PC-9 (cell line): ENCODE data around the gene LIN28B. TPM values are rescaled to one million over a fixed set of nuclear protein-coding genes. Genes with fewer than 3 reads are reported as not detected.

Source experiments
- BruUV-seq: library from RNA; stranded (reverse); fragments of 400-500 nt; replicated peaks from 2 replicates; lab custom pipeline; 2021; lab: Mats Ljungman, UMichigan
- CTCF ChIA-PET: fragments of 300-600 bp; sonication (Branson Sonifier 250); formaldehyde crosslinking; loops from one replicate; lab custom pipeline; 2022; ENCODE audit warnings: antibody characterized with exemption; lab: Charles Lee
- POLR2A ChIA-PET: fragments of 300-600 bp; sonication (Branson Sonifier 250); formaldehyde crosslinking; loops from one replicate; lab custom pipeline; 2022; ENCODE audit warnings: antibody characterized with exemption; ENCODE audit not compliant: unreplicated experiment; lab: Charles Lee
- DNase-seq, 2 experiments: peaks; one replicate each; pipeline versions ENCODE4 v3.0.0 to v3.0.0-alpha.2; 2015 to 2022; ENCODE audit warnings: mixed read lengths in 1 of 2
- H2AFZ ChIP-seq: fragments of 200-600 bp; sonication (generic); 2 replicates; pipeline ENCODE4 v1.8.1; 2017; ENCODE audit warnings: antibody characterized with exemption
- H3F3A ChIP-seq: fragments of 200-600 bp; sonication (generic); 2 replicates; pipeline ENCODE4 v1.8.1; 2017; ENCODE audit warnings: antibody characterized with exemption, mild to moderate bottlenecking, low read depth; ENCODE audit not compliant: insufficient read depth
- H3K27ac ChIP-seq: fragments of 200-600 bp; sonication (generic); 2 replicates; pipeline ENCODE4 v1.6.1; 2016; ENCODE audit warnings: mixed run types
- H3K27me3 ChIP-seq: fragments of 200-600 bp; sonication (generic); 2 replicates; pipeline ENCODE4 v1.6.1; 2016; ENCODE audit warnings: low read depth, mixed run types; ENCODE audit not compliant: insufficient read depth
- H3K36me3 ChIP-seq: fragments of 200-600 bp; sonication (generic); 2 replicates; pipeline ENCODE4 v1.6.1; 2016; ENCODE audit warnings: low read depth, mixed run types
- H3K4me1 ChIP-seq: fragments of 200-600 bp; sonication (generic); replicated peaks from 2 replicates; pipeline ENCODE4 v1.6.1; 2016; ENCODE audit warnings: mixed run types; ENCODE audit not compliant: insufficient read depth
- H3K4me2 ChIP-seq: fragments of 200-600 bp; sonication (generic); 2 replicates; pipeline ENCODE4 v1.6.1; 2017; ENCODE audit warnings: mixed run types
- H3K4me3 ChIP-seq: fragments of 200-600 bp; sonication (generic); 2 replicates; pipeline ENCODE4 v1.6.1; 2016; ENCODE audit warnings: mixed run types
- H3K79me2 ChIP-seq: fragments of 200-600 bp; sonication (generic); 2 replicates; pipeline ENCODE4 v1.6.1; 2017; ENCODE audit warnings: low read depth, mixed run types
- H3K9me2 ChIP-seq: fragments of 200-600 bp; sonication (generic); 2 replicates; pipeline ENCODE4 v1.8.1; 2017; ENCODE audit warnings: mild to moderate bottlenecking; ENCODE audit not compliant: insufficient read depth
- H3K9me3 ChIP-seq: fragments of 200-600 bp; sonication (generic); 2 replicates; pipeline ENCODE4 v1.8.1; 2016; ENCODE audit warnings: low read depth; ENCODE audit not compliant: insufficient read depth
- H4K20me1 ChIP-seq: fragments of 200-600 bp; sonication (generic); 2 replicates; pipeline ENCODE4 v1.8.1; 2017; ENCODE audit not compliant: insufficient read depth
- CTCF ChIP-seq: fragments of 200-600 bp; sonication (generic); conservative IDR thresholded peaks from 2 replicates; pipeline ENCODE4 v1.6.1; 2017; ENCODE audit warnings: mixed run types, antibody characterized with exemption, mild to moderate bottlenecking, moderate library complexity
- EZH2 ChIP-seq: fragments of 200-600 bp; sonication (generic); IDR thresholded peaks from 2 replicates; pipeline ENCODE4 v1.8.0; 2017; ENCODE audit warnings: antibody characterized with exemption, low read depth
- intact Hi-C: fragments of 100-400 bp; cut with micrococcal nuclease; formaldehyde crosslinking; loops from one replicate; pipeline ENCODE4 v1.10.0; 2022; ENCODE audit not compliant: unreplicated experiment
- total RNA-seq: library from RNA; stranded (reverse); gene quantifications from 2 replicates; pipeline ENCODE4 v1.2.3, GENCODE V29; 2021

Gene LIN28B
- total RNA-seq, 1 experiment from 2014 or later, result not detected

- Histone ChIP-seq H3K27me3 (no peaks in the 10 kb centered on the region), H3K79me2 (no peaks in the 10 kb centered on the region), H4K20me1 (no peaks in the 10 kb centered on the region), H3K36me3 (no peaks in the 10 kb centered on the region), H3K27ac (no peak overlapping the region), H3F3A (no peaks in the 10 kb centered on the region), H2AFZ (no peak overlapping the region; the same call in 1 of the 2 replicates), H3K4me2 (no peak overlapping the region), H3K9me3 (no peaks in the 10 kb centered on the region), H3K4me1 (no peaks in the 10 kb centered on the region), H3K9me2 (no peaks in the 10 kb centered on the region), H3K4me3 (no peak overlapping the region)
- BruUV-seq, result no TSS peak
- TF ChIP-seq EZH2 (no peak), CTCF (no peak)
- ChIA-PET POLR2A (no interaction called here), CTCF (no interaction called here)
- no peak for DNase-seq
- intact Hi-C loops, result no loop called here
Observed at GRCh38 chr6:105058846-105059245, 101.9 kb downstream of the LIN28B start.

- TF ChIP-seq EZH2, result no peak
- TF ChIP-seq CTCF, result no peak
- H3K36me3 ChIP-seq, result no peaks in the 10 kb centered on the region
- no peak for DNase-seq
- no peaks in the 10 kb centered on the region for H3K27me3 ChIP-seq
- CTCF ChIA-PET, result no interaction called here
- BruUV-seq, result no TSS peak
- no peaks in the 10 kb centered on the region for H3K4me1 ChIP-seq
- H3K27ac ChIP-seq, result no peak overlapping the region
- no peak overlapping the region for H3K4me2 ChIP-seq
- no peaks in the 10 kb centered on the region; the same call in 1 of the 2 replicates for H3K9me3 ChIP-seq
- H3F3A ChIP-seq, result no peaks in the 10 kb centered on the region
- no peak overlapping the region for H2AFZ ChIP-seq
- H3K79me2 ChIP-seq, result no peaks in the 10 kb centered on the region
- no peaks in the 10 kb centered on the region for H4K20me1 ChIP-seq
- H3K4me3 ChIP-seq, result no peak overlapping the region
- no peaks in the 10 kb centered on the region for H3K9me2 ChIP-seq
- intact Hi-C loops, result no loop called here
- POLR2A ChIA-PET, result no interaction called here
Observed at GRCh38 chr6:105066233-105066632, 109.3 kb downstream of the LIN28B start.

GRCh38 chr6:105066836-105067235 is 109.9 kb downstream of the LIN28B start:
- H3K4me2 ChIP-seq, result no peak overlapping the region
- H3K36me3 ChIP-seq, result no peaks in the 10 kb centered on the region
- H3K4me3 ChIP-seq, result no peak overlapping the region
- no peaks in the 10 kb centered on the region for H3K79me2 ChIP-seq
- no peaks in the 10 kb centered on the region for H3K27me3 ChIP-seq
- intact Hi-C loops, result no loop called here
- no peak for DNase-seq
- ChIA-PET CTCF (no interaction called here), POLR2A (no interaction called here)
- no peaks in the 10 kb centered on the region for H3K9me2 ChIP-seq
- TF ChIP-seq EZH2 (no peak), CTCF (no peak)
- H2AFZ ChIP-seq, result no peak overlapping the region
- no peaks in the 10 kb centered on the region; the same call in 1 of the 2 replicates for H3K9me3 ChIP-seq
- no TSS peak for BruUV-seq
- H3K27ac ChIP-seq, result no peak overlapping the region
- no peaks in the 10 kb centered on the region for H4K20me1 ChIP-seq
- H3K4me1 ChIP-seq, result peaks cover under 1% of the 10 kb centered on the region; the same call in 1 of the 2 replicates
- no peaks in the 10 kb centered on the region for H3F3A ChIP-seq
